ENCODE results near the gene DEFB132.

Gene DEFB132

DNA sequence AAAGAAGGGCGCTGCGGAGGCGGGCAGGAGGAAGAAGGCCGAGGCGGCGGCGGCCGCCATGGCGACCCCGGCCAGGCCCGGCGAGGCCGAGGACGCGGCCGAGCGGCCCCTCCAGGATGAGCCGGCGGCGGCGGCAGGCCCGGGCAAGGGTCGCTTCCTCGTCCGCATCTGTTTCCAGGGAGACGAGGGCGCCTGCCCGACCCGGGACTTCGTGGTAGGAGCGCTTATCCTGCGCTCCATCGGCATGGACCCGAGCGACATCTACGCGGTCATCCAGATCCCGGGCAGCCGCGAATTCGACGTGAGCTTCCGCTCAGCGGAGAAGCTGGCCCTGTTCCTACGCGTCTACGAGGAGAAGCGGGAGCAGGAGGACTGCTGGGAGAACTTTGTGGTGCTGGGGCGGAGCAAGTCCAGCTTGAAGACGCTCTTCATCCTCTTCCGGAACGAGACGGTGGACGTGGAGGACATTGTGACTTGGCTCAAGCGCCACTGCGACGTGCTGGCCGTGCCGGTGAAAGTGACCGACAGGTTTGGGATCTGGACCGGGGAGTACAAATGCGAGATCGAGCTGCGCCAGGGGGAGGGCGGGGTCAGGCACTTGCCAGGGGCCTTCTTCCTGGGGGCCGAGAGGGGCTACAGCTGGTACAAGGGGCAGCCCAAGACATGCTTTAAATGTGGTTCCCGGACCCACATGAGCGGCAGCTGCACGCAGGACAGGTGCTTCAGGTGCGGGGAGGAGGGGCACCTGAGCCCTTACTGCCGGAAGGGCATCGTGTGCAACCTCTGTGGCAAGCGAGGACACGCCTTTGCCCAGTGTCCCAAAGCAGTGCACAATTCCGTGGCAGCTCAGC lies 40.6 kb downstream of the DEFB132 start:
- peak; percentile 46 for DNase-seq

GRCh38 chr20:298776-299391 lies 41.4 kb downstream of the DEFB132 start:
- peak; percentile 4 for DNase-seq

DNA sequence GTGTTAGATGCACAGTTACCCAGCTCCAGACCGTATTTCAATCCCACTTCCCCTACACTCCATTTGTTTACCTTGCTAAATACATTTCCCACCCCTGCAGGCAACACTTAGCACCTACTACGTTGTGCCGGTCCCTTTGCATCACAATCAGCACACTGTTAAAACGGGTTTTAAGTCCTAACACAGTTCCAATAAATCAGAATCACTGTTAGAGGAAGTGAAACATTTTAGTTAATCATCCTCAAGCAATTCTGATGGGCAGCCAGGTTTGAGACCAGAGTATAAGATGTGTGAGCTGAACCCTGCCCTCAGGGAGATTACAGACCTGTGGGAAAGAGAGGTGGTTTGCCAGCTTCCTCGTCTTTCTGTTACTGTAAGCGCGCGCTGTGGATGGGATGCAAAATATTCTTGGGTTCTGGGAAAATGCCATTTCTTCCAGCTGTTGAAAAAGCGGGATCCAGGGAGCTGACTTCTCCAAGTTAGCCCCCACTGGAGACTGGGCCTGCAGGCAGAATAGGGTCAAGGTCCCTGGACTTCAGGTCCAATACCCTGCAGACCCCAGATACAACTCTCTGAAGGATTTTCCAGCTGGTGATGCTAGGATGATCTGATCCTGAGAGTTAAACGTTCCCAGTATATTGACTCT lies 42.9 kb downstream of the DEFB132 start:
- DNase-seq = no peak

DNA sequence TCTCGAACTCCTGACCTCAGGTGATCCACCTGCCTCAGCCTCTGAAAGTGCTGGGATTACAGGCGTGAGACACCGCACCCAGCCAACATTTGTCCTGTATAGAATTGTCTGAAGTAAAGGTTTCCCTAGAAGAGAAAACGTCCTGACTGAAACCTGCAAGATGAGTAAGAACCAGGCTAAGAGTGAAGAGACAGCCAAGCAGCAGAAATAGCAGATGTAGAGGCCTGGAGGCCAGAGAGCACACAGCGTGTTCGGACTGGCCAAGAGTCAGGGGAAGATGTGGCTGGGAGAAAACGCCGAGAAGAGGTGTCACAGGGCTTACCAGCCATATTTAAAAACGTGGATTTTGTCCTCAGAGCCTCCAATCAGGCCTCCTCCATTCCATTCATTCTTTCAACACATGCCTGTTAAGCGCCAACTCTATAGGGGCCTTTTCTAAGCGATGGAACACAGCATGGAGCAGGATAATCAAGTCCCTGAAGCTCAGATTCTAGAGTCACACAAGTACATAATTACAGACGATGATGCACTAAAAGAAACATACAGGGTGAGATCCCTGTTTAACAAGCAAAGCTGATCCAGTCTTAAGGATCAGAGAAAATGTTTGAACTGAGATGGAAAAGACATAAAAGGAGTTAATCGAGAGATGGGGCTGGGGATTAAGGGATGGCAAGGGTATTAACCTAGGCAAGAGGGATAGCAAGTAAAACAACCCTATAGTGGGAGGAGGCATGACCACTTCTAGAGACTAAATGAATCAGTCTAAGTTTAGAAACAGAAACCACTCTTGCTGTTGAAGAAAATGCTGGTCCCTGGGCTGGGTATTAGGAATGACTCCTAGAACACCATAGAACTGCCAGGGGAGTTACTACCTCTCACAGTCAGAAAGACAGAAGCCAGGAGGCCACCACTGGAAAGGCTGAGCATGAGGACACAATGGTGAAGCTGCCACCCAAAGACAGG lies 44.6 kb downstream of the DEFB132 start:
- no peak for DNase-seq

DNA sequence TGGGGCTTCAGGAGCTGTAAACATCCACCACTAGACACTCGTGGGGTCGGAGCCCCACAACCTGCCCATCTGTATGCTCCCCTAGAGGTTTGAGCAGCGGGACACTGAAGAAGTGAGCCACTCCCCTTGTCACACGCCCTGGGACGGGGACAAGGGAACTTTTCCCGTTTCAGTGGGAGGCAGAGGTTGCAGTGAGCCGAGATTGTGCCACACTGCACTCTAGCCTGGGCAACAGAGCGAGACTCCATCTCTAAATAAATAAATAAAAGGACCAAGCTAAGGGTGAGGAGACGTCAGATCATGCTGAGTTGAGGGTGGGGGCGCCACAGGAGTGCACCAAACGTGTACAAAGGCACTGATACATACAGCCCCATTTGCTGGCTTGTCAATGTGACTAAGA lies 48.2 kb downstream of the DEFB132 start:
- no peak for DNase-seq

DNA sequence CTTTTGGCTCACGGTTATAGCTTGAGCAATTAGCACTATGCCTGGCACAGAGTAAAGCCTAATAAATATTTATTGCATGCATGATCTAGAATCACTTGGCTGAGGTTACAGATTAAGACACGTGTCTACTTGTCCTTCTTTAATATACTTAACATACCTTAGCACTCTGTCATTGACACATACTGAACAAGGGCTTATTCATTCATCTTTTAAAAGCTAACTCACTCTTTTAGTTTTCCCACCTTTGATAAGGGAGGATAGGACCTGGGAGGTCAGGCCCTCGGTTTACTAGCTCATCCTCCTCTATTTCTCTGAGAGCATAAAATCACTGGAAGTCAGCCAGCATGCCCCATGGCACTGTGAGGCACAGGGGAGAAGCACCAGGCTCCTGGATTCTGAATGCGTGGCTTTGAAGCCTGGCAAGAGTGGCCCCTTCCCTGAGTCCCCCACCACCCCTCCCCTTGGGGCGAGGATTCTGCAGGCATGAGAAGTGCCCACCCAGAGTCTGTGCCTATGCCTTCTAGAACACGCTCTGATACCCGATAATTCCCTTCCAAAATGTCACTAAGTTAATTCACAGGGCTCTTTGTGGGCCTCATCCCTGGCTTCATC lies 51.0 kb downstream of the DEFB132 start:
- no peak for DNase-seq

DNA sequence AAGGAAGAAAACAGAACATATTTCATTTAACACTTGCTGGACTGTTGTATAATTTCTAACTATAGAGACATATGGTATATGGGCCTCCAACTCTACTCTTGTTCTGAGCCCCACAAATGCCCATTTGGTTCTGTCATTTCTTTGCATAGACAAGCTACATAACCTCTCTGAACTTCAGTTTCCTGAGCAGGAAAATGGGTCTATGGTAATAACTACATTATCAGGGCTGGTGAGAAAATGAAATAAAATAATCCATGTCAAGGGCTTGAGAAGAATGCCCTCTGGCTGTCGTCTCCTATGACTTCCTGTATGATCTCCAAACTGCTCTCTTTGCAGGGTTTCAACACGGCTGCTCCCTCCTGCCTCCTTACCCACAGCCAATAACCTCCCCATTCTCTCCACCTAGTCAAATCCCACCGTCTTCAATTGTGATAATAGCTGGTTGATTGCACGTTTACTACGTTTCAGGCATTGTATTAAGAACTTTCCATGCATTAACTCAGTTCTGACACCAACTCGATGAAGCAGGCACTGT lies 51.8 kb downstream of the DEFB132 start:
- DNase-seq = no peak

GRCh38 chr20:309841-310644 lies 52.5 kb downstream of the DEFB132 start:
- peak; percentile 72 for DNase-seq

- no peak for DNase-seq
These were observed 53.1 kb downstream of the DEFB132 start for GRCh38 chr20:310645-311044.

Data from CD4-positive, alpha-beta T cell treated with Interleukin-4 for 4 hours (primary cell).